NCI-H774 (cell line): ENCODE measurements around the gene GTPBP4.

Source experiments
- DNase-seq: peaks from one replicate; lab custom pipeline; 2025; lab: John Stamatoyannopoulos, UW

Gene GTPBP4

GRCh38 chr10:987870-988666 lies at the start of gene GTPBP4:
GTPBP4 (plus strand) TSS chr10:988434; CDS start chr10:988480, 46 bp downstream.
- DNase-seq: peak; percentile 95

- no peak for DNase-seq
These were observed 49.1 kb upstream of the GTPBP4 start for GRCh38 chr10:938941-939678.

DNA sequence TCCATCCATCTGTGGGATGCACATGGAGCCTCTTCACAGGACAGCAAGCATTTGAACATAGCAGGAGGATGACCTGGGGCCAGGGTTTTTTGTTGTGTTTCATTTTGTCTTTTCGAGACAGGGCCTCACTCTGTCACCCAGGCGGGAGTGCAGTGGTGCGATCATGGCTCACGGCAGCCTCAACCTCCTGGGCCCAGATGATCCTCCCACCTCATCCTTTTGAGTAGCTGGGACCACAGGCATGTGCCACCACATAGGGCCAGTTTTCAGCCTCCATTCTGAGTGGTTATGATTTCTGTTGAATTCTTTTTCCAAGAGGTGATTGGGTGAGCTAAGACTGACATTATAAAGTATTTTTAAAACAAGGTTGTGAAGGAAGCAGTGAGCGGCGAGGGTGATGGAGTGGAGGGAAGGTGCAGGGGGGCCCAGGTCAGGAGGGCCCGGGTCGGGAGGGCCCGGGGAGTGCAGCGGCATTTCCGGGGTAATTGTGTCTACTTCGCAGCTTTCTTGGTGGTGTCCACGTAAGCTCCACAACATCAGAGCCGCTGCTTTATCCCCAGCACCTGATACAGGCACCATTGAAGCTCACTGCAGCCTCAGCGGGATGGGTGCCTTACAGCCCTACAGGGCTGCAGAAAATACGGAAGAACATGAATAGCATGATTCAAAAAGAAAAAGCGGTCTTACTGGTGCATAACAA lies 44.8 kb upstream of the GTPBP4 start:
- no peak for DNase-seq

DNA sequence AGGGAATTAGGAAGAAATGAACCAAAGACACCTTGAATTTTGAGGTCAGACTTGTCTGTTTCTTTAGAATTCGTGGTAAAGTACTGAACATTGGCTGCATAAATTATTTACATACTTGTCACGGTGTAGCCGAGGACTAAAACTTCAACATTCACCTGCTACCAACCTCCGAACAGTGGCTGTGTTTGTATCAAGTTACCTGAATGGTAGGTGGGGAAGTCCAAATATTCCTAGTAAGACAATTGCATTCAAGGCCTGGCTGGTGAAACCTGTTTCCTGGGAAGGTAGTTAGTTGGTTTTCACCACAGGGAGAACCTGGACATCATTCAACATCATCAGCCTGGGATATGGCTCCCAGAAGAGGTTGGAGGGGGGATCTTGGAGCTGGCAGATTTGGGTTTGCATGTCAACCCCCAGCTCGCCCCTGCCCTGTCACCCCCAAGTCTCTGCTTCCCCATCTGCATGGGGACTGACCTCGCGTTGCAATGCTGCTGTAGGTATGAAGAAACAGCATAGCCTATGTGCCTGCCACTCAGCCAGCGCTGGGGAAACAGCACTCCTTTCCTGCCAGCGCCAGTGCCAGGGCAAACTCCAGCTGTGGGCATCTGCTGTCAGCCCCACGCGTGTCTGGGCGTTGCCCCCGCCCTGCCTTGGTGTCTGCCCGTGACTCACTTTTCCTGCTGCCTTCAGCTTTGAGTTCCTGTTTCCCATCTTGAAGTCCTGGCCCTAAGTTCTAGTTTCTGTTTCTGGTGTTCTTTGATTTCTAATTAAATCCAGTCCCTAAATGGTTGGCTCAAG lies 44.0 kb upstream of the GTPBP4 start:
- no peak for DNase-seq

DNA sequence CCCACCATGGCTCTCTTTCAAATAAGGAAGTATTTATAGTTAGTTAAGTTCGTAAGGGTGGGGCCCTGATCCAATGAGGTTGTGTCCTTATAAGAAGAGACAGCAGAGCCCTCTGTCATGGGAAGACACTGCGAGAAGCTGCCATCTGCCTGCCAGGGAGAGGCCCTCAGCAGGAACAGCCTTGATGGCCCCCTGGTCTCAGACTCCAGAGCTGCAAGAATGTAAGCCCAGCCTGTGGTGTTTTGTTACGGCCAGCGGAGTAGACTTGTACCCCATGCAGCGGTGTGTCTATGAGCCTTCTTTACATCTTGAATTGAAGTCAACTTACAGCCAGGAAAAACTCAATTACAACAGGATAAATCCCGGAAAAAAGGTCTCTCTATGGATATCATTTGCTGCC lies 42.5 kb upstream of the GTPBP4 start:
- DNase-seq: no peak

DNA sequence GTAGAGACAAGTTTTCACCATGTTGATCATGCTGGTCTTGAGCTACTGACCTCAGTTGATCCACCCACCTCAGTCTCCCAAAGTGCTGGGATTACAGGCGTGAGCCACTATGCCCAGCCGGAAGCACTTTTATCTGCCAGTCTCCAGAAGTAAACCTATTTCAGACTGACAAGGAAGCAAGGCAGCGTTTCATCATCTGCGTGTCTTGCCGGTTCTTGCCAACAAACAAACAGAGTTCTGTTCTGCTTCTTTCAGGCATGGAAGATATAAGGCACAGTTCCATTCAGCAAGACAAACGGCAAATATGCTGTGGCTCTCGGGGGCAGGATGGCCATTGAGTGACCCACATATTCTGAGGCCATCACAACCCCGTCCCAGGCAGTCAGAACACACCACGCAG lies 41.2 kb upstream of the GTPBP4 start:
- no peak for DNase-seq

DNA sequence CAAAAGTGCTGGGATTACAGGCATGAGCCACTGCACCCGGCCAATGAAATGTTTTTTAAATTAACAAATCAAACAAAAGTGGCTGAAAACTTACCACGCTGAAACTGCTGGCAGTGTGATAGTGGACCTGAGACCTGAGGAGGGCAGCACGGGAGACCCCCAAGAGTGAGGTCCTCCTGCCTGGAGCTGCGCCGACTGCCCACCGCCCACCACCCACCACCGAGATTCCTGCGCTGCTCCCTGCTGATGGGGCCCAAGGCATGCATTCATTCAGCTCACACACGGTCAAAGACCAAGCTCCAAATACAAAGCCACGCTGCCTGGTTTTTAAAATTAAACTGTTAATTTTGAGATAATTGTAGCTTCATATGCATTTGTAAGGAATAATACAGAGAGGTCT lies 40.4 kb upstream of the GTPBP4 start:
- DNase-seq: no peak

DNA sequence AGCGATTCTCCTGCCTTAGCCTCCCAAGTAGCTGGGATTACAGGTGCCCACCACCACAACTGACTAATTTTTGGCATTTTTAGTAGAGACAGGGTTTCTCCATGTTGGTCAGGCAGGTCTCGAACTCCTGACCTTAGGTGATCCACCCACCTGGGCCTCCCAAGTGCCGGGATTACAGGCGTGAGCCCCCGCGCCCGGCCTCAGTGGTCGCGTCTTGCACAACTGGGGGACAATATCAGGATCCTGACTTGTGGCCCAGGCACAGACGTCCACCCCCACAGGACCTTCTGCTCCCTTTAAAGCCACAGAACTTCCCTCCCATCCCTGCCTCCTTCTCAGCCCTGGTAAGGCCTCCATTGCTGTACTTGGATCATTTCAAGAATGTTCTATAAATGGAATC lies 39.9 kb upstream of the GTPBP4 start:
- DNase-seq: no peak

DNA sequence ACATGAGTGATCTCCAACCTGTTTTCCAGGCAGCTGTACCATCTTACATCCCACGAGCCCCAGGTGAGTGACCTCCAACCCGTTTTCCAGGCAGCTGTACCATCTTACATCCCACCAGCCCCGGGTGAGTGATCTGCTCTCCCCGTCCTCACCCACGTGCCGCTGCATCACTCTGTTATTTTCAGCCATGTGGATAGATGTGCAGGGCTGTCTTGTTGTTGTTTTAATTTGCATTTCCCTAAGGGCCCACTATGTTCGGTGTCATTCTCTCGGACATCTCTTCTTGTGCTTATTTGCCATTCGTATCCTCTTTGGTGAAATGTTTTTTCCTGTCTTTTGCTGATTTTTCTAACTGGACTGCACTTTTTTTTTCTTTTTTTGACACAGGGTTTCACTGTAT lies 38.8 kb upstream of the GTPBP4 start:
- DNase-seq: no peak

GRCh38 chr10:953836-954235 lies 34.4 kb upstream of the GTPBP4 start:
- DNase-seq: no peak

- DNase-seq: no peak
These were observed 33.8 kb upstream of the GTPBP4 start for GRCh38 chr10:954396-954795.

GRCh38 chr10:955127-955819 lies 33.0 kb upstream of the GTPBP4 start:
- no peak for DNase-seq

GRCh38 chr10:955820-956217 lies 32.4 kb upstream of the GTPBP4 start:
- DNase-seq: no peak

GRCh38 chr10:958106-958505 lies 30.1 kb upstream of the GTPBP4 start:
- no peak for DNase-seq

DNA sequence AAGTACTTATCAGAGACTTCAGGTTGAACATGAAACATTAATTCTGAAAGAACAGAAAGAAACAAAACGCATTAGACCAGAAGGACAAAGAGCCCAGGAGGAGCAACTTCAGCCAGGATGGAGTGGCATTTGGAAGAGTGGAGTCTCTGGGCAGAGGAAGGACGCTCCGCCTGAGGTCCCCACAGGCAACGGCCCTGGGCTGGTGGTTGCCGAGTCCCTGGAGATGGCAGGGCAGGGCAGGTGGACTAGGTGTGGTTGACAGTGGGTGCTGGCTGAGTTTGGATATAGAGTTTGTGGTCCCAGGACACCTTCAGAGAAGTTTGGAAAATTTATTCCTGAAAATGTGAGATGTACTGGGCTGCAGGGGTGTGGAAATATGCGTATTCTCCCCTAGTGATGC lies 29.4 kb upstream of the GTPBP4 start:
- no peak for DNase-seq

DNA sequence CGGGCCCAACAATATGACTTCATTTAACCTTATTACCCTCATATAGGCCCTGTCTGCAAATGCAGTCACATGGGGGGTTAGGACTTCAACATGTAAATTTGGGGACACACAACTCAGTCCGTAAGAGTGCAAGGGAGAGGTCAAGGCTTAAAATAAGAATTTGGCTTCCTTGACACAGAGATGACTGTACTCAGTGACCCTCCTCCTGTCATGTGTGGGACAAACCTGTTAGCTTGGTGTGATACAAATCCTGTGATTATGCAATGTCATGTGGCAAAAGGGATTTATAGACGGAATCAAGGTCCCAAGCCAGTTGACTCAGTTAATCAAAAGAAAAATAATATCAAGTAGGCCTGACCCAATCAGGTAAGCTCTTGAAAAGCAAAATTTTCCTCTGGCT lies 25.9 kb upstream of the GTPBP4 start:
- DNase-seq: no peak

DNA sequence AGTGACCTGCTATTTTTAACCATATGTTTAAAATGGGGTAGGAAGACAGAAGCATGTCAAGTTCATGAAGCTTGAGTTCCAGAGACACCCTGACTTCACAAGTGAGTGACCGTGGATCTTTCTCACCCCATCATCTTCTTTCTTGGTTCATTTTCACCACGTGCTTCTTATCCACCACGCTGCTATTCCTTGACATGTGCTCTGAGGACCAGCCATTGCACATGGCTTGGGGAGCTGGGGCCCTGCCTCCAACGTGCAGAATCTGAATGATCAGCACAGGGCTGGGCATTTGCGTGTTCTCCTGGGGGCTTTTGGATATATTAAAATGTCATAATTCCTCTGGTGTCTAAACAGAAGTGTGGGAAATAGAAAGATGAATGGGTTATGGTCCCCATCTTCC lies 25.0 kb upstream of the GTPBP4 start:
- DNase-seq: no peak

- no peak for DNase-seq
These were observed 24.6 kb upstream of the GTPBP4 start for GRCh38 chr10:963655-964054.

GRCh38 chr10:964321-964987 lies 23.8 kb upstream of the GTPBP4 start:
- DNase-seq: no peak

GRCh38 chr10:964988-965417 lies 23.2 kb upstream of the GTPBP4 start:
- no peak for DNase-seq
